HG02642 (cell line): ENCODE measurements around the gene RYK.
"Not testable (repeated sequence)": the region's sequence is repeated elsewhere in the genome, so short reads cannot be mapped to it uniquely, and the experiment has no call there.

ENCODE experiments used
- ATAC-seq: cut with Tn5 transposase; IDR thresholded peaks from one replicate; pipeline ENCODE4 v1.9.1; 2021; ENCODE audit warnings: mild to moderate bottlenecking; ENCODE audit not compliant: unreplicated experiment, poor library complexity

The RYK gene

DNA sequence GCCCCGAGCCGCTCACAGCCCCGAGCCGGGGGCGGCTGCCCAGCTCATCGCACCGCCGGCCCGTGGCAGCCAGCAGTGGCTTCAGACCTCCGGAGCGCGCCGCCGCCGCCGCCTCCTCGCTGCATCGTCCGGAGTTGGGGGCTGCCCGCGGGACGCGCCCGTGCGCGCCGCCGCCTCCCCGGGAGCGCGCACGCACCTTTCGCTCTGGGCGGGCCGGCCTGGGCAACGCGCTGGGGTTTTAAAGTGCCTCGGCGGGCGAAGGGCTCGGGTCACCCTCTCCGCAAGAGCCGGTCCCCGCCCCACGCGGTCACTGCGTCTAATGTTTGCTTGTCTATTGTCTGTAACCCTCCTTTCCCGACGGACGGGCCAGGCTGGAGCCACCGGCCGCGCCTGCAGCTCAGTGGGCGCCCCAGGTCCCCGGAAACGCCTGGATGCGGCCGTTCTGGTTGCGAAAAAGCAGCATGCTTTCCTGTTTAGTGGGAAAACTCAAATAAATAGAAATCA, at the start of gene RYK:
RYK (minus strand) TSS at position 143 of the 504 bp plus-strand sequence. CDS start 205 bp downstream, outside the sequence.
- peak; percentile 84 for ATAC-seq

DNA sequence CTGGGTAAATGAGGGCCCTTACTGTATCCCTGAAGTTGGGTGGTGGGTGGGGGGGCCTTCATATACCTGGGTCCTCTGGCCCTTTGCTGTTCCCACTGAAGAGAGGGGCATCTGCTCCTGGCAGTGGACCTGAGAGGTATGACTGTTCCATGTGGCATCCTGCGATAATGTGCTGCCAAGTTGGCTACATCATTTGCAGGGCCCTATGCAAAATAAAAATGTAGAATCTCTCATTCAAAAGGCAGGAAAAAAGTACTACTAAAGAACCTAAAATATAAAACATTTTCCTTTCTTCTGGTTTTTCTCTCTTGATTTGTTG, 49.2 kb upstream of the RYK start:
- no peak for ATAC-seq

DNA sequence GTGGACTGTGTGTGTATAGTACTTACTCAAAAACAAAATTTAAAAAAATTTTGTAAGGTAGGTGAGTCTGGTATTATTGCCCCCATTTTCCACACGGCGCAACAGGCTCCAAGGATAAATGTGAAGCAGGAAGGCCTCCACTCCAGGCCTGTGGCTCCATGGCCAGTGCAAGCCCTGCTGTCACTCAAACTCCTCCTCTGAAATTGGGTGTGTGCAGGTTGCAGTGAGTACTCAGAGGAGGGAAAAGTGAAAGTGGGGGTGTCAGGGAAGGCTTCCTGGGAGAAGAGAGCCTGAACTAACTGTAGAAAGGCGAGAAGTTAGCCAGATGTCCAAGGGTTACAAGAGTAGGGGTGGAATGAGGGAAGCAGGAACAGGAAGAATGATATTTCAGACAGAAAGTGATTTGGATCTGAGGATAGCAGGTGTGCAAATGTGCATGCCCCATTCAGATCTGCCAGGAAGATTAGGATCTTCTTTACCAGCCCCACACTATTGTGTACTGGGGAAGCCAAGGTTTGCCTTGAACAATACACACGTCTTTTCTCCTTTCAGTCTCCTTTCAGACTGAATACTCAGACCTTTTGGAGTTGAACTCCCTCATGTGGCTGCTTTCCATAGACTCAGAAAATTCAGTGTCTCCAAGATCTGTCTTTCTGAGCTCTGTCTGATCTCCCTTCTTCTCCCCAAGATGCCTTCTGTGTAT, 48.7 kb upstream of the RYK start:
- ATAC-seq, result no peak

DNA sequence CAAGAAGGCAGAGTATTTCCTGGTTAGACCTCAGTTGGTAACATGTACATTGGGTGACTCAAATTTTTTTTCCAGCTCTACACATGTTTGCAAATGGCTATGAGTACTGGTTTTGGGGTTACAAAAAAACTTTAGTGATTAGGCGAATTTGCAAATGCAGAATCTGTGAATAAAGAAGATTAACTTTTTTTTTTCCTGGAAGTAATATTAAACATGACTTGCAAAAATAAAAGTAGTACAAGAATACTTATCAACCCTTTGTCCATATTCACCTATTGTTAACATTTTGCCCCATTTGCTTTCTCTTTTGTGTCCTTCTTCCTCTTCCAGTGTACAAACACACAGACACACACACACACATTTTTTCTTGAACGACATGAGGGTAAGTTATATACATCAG, 47.6 kb upstream of the RYK start:
- ATAC-seq, result no peak

DNA sequence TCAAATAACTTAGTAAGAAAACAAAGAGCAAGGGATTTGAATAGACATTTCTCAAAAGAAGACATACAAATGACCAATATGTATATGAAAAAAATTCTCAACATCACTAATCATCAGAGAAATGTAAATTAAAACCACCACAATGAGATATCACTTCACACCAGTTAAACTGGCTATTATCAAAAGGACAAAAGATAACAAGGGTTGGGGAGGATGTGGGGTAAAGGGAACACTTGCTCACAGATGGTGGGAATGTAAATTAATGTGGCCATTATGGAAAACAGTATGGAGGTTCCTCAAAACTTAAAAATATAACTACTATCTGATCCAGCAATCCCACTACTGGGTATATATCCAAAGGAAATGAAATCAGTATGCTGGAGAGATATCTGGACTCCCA, 46.0 kb upstream of the RYK start:
- ATAC-seq, result no peak

DNA sequence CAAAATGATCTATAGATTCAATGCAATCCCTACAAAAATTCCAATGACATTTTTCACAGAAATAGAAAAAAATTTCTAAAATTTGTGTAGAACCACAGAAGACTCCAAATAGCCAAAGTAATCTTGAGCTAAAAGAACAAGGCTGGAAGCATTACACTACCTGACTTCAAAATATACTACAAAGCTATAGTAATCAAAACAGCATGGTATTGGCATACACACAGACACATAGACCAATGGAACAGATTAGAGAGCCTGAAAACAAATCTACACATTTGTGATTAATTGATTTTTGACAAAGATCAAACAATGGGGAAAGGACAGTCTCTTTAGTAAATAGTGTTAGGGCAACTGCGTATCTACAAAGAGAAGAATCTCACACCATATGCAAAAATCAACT, 45.3 kb upstream of the RYK start:
- no peak for ATAC-seq

DNA sequence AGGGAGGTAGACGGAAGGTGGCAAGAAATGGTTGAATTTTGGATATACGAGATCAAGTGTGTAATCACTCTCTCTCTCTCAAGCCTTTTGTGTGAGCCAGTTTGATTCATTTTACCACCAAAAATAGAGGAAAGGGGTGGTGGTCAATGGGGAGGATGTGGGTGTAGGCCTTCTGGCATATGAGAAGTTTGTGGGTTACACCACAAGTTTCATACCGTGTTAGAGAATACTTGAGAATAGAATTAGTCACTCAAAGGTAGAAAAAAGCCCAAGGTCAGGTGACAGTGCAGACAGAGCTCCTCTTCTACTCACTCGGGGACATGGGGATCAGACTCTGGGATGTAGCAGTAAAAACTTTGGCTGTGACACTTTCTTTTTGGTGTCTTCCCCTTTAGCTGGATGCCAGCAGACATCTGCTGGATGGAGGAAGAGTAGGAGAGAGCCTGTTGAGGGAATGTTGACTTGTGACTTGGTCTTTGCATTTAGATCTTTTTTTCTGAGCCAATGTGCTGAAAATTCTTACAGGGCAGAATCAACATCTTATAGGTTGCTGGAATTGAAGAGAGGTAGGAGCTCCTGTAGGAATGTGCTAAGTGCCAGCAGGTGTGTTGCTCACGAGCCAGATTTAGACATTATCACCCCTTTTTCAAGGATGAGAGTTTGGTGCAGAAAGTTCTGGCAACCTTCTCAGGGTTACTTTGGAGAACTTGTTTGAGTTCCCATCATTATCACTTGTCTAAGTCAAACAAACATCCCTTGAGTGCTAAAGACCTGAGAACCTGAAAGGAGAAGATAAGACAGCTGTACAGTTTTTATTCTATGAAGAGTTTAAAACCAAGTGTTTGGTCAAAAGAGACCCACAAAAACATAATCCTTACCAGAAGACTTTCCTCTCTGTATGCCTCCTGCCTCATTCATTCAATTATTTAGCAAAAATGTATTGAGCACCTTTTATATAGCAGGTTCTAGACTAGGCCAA, 43.9 kb upstream of the RYK start:
- peak; percentile 100 for ATAC-seq

DNA sequence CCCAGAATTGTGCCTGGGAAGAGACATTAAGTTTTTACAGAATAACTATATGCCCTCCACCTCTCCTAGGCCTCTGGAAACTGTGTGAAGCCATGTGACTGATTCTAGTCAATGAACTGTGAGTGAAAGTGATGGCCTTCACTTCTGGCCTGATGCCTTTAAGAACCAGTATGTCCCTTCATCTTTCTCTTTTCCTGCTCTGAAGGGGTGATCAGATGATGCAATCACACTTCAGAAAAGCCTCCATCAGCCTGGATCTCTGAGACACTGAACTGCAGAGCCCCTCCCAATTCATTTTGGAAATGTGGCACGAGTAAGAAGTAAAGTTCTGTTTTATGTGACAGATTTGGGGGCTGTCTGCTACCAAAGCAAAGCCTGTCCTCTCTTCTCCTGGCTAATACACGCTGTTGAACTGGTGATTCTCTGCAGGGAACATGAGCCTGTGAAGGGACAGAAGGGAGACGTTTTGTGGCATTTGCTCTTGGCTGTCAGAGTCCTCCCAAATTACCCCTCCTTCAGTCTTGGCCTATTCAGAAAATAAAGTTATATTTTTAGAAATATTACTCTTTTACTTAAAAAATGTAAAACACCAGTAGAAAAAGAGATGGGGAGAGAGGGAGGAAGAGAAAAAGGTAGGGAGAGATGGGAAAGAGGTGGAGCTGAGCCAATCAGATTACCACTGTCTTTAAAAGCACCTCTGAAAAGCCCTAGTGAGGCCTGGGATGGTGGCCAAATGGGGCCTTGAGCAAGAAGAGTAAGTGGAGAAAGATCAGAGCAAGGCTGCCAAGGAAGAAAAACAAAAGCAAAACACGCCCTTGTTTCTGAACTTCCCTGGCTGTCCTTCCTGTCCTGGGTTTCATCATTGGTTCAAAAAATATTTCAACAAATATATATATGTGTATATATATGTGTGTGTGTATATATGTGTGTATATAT, 40.9 kb upstream of the RYK start:
- no peak for ATAC-seq

DNA sequence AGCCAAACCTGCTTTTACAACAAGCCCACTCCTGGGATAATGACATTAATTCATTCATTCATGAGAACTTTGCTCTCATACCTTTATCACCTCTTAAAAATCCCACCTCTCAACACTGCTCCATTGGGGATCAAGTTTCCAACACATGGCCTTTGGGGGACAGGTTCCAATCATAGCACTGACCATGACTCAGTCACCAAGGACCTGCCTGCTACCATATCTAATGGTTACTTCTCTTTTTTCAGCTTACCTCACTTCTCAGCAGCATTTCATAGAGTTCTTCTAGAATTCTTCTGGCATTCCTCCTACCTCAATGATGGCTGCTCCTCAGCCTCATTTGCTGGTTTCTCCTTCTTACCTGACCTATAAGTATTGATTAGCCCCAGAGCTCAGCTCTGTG, 36.9 kb upstream of the RYK start:
- no peak for ATAC-seq

DNA sequence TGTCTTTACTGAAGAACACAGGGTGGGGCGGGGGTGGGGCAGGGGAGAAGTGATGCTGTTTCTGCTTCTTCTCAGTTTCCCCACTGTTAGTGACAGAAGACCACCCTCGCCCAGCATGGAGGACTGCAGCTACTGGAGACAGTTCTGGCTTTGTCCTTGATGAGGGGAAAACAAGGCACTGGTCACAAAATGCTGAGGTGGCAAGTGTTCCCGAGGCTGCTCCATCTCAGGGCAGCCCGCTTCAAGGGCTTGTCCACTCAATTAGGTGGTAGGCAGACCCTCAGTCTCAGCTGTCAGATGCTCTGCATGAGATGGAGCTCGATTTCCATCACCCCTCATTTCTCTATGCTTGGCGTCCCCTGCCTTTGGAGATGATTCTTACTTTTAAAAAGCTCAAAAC, 33.8 kb upstream of the RYK start:
- no peak for ATAC-seq

DNA sequence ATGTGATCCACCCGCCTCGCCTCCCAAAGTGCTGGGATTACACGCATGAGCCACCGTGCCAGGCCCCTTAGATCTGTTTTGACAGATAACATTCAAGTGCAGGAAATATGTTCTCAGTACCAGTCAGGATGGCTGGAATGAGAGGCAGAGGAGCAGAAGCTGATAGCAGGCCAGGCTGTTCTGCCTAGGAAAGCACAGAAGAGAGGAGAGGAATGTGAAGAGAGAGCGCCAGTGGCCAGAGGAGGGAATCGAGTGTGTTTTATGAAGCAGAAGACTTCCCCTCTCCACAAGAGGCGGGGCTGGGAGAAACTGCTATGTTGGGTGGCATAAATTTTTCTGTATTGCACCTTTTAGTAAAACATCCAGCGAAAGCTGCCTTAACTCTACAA, 32.0 kb upstream of the RYK start:
- no peak for ATAC-seq

DNA sequence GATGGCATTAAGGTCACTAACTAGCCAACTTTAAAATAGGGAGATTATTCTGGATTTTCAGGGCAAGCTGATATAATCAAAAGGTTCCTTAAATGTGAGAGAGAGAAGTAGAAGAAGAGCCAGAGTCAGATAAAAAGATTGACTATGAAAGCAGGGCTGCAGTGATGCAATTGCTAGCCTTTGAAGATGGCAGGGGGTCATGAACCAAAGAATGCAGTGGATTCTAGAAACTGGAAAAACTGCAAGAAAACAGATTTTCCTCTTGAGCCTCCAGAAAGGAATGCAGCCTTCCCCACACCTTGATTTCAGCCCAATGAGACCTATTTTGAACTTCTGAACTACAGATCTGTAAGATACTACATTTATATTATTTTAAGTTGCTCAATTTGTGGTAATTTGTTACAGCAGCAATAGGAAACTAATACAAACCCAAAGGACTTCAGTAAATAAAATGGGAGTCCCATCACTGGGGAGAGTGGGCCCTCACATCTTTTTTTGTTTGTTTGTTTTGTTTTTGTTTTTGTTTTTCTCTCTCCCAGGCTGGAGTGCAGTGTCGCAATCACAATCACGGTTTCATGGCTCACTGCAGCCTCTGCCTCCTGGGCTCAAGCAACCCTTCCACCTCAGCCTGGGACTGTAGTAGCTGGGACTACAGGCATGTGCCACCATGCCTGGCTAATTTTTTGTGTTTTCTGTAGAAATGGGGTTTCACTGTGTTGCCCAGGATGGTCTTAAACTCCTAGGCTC, 31.4 kb upstream of the RYK start:
- no peak for ATAC-seq

DNA sequence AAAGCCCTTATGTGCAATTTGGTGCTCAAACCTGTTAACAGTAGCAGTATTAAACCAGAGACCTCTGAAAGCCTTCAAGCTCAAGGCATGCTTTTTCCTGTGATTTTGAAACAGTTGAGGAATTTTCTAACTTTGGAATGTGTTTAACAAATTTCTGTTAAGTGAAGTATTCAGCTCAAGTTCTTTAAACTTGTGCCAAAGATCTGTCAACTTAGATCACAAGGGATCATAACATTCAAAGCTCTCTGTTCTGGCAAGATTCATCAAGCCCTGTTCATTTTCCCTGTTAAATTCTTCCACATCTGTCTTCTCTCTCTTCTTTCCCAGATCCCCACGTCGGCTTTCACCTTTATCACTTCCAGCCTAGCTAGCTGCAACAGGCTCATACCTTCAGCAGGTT, 28.8 kb upstream of the RYK start:
- ATAC-seq, result no peak

DNA sequence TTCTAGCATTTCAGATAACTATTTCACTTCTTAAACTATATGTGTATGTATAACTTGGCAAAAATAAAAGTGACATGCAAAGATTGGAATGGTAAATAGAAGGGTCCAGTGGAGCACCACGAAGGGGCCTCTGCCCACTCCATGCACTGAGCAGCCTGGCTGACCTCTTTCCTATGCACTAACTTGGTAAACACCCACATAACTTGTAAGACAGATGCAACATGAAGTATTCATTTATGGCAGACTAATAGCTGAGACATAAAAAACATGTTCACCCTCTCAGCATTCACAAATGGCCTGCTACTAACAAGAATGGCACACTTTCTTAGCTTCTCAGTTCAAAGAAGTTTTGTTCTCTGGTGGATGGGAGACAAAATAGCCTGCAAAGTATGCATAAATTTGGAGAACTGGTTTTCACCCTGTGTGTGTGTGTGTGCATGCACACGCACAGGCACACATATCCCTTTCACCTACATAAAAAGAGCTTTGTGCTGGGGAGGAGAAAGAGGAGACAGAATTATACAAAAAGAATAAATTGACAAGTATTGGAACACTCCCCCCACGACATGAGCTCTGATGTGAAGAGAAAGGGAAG, 26.5 kb upstream of the RYK start:
- ATAC-seq, result no peak

DNA sequence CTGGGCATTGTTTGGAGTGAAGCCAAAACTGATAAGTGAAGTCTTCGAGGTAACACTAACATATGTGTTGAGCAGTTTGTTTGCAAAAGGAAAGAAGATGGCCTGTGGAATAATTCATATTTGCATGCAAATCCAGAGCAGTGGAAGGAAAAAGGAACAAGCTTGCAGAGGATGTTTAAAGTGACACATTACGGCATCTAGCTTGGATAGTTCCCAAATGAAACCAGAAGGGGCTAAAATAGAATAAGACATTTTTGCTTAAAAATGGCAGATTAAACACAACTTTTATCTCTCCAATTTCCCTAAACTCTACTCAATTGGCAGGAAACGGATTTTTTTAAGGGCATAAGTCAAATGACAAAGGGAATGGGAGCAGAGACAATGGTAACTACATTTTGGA, 25.4 kb upstream of the RYK start:
- no peak for ATAC-seq

DNA sequence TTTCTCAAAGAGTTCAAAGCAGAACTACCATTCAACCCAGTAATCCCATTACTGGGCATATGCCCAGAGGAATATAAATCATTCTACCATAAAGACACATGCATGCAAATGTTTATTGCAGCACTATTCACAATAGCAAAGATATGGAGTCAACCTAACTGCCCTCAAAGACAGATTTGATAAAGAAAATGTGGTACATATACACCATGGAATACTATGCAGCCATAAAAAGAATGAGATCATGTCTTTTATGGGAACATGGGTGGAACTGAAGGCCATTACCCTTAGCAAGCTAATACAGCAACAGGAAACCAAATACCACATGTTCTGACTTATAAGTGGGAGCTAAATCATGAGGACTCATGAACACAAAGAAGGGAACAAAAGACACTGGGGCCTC, 24.5 kb upstream of the RYK start:
- not testable (repeated sequence) for ATAC-seq

DNA sequence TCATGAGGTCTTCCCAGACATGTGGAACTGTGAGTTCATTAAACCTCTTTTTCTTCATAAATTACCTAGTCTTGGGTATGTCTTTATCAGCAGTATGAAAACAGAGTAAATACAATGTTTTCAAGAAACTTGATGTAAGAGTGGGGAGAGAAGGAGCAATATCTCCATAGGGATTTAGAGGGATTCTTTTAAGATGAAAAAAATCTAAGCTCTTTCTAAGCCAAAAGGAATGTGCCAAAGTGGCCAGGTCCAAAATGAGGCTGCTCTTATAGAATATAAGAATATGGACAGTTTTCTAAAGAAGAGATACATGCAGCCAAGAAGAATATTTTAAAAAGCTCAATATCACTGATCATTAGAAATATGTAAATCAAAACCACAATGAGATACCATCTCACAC, 23.9 kb upstream of the RYK start:
- no peak for ATAC-seq

DNA sequence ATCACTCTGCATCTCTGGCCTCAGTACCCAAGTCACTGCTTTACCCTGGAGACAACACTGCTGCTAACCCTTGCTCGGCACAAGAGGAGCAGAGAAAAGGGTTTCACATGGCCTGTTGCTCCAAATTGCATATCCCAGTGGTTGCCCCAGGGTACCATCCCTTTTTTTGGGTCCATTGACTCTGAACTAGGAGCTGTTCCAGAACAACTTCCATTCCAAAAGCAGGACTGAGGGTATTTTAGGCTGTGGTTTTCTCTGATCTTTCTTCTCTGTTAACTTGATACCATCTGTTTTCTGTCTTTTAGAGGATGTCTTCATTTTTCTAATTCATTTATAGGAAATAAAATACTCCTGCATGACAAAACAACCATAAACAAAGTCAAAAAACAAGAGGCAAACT, 17.3 kb upstream of the RYK start:
- ATAC-seq, result no peak

DNA sequence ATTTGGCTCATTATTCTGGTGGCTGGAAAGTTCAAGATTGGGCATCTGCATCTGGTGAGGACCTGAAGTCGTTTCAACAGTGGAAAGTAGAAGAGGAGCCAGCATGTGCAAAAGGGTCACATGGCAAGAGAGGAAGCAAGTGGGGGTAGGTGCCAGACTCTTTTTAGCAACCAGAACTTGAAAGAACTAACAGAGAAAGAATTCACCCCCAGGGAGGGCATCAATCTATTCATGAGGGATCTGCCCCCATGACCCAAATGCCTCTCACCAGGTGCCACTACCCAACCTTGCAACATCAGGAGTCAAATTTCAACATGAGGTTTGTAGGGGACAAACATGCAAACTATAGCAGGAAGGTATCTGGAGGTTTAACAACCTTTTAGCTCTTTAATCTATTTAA, 10.3 kb upstream of the RYK start:
- ATAC-seq, result no peak
